NB4 (cell line): ENCODE data around the gene HSPA12A.

Experiments used
- DNase-seq: peaks from one replicate; pipeline ENCODE4 v3.0.0; 2010; ENCODE audit warnings: low read depth
- H3K4me3 ChIP-seq: one replicate; pipeline ENCODE4 v1.5.1; 2011; ENCODE audit warnings: mild to moderate bottlenecking, low read depth, low read length, moderate library complexity
- CTCF ChIP-seq: IDR thresholded peaks from one replicate; pipeline ENCODE4 v1.5.1; 2012; ENCODE audit warnings: low read depth, low read length
- MAX ChIP-seq: IDR thresholded peaks from 2 replicates; pipeline ENCODE4 v1.6.1; 2011; ENCODE audit warnings: low read depth, low read length
- MYC ChIP-seq: IDR thresholded peaks from 2 replicates; pipeline ENCODE4 v1.6.1; 2011; ENCODE audit warnings: low read depth, low read length
- POLR2A ChIP-seq: IDR thresholded peaks from 2 replicates; pipeline ENCODE4 v1.6.1; 2011; ENCODE audit warnings: mild to moderate bottlenecking; ENCODE audit not compliant: insufficient read length; ENCODE audit errors: extremely low read depth

The HSPA12A gene

DNA sequence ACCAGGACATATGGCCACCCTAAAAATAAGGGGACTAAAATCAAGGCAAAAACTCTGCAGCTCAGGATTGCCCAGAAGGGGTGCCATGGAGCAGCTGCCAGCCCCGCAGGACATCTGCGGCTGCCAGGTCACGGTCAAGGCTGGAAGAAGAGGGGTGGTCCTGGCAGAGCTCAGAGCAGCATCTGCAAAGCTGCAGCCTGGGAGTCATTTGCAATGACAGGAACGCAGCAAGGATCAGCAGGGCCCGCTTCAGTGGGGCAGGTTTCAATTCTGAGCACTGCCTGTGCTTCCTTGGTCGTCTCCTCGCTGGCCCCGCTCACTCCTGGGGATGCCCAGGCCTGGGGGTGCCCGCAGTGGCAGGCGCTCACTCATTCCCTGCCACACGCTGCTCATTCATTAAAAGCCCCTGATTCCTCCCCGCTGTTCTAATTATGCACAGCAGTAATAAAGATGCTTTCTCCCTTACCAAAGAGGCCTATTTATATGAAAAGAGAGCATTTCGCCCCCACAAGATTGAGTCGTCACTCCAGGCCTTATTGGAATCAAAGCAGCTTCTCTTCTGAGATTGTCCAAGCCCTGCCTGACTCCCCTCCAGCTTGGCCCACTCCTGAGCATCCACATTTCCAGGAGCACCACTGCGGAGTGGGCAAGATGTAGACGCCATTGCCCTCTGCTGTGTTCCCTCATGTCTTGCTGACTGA is 4.6 kb downstream of the HSPA12A start:
- TF ChIP-seq CTCF (no peak), MYC (no peak), POLR2A (no peak), MAX (no peak)
- DNase-seq, result no peak
- H3K4me3 ChIP-seq, result no peak overlapping the region

- no peak for DNase-seq
- TF ChIP-seq POLR2A (no peak), MYC (no peak), MAX (no peak), CTCF (no peak)
- H3K4me3 ChIP-seq, result no peak overlapping the region
Measured at GRCh38 chr10:116733566-116733965, 8.8 kb downstream of the HSPA12A start.

DNA sequence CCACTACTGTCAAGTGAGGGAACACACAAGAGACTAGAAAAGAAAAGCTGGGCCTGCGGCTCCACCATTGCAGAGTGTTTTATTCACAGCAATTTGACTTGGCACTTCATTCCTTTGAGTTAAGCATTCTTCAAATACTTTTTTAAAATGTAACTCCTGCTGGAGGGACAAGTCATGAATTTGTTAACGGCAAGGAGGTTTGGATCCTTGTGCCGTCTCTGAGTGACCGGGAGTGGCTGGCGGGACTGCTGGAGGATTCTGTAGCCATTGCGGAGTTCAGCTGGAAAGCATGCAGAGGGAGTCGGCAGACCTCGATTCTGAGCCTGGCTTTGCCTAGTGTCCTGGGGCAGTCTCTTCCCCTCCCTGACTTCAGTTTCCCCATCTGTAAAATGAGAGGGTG is 9.8 kb downstream of the HSPA12A start:
- no peak for DNase-seq
- no peak overlapping the region for H3K4me3 ChIP-seq
- no peak for TF ChIP-seq MYC

DNA sequence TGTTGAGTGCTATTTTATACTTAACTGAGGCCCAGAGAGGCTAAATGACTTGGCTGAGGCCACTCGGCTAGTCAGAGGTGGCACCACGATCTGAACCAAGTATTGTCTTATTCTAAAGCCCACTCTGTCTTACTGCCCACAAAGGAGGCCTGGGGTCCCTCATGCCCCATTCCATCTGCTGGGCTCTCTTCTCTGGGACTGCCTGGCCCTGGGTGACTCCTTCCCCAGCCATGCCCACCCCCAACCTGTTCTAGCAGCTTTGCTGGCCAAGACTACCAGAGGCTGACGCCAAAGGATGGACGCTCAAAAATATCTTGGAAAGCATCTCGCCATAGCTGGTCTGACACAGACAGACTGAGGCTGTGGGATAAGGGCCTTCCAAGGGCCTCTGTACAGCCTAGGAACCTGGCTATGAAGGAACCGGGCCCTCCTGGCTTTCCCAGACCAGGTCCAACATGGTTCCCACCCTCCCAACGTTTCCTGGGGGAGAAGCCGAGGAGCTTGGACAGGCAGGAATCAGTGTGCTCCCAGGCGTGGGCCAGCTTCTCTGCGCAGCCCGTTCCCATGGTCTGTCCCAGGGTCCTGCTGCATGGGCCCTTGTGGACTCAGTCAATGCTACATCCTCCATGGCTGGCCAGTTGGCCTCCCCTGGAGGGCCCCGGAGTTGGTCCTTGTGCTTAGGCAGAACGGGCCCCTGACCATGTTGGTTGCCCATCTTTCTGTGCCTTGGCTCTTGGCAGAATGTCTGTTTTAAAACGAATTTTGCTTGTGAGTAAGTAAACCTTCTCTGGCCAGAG is 11.7 kb downstream of the HSPA12A start:
- DNase-seq, result no peak
- H3K4me3 ChIP-seq, result no peak overlapping the region
- TF ChIP-seq MYC (no peak), CTCF (no peak), MAX (no peak), POLR2A (no peak)

GRCh38 chr10:116729243-116729642 is 13.1 kb downstream of the HSPA12A start:
- DNase-seq, result no peak
- no peak overlapping the region for H3K4me3 ChIP-seq
- TF ChIP-seq MAX (no peak), CTCF (no peak), POLR2A (no peak), MYC (no peak)

GRCh38 chr10:116728526-116729096 is 13.8 kb downstream of the HSPA12A start:
- no peak for TF ChIP-seq MYC
- no peak for TF ChIP-seq POLR2A
- no peak for TF ChIP-seq CTCF
- TF ChIP-seq MAX, result no peak
- no peak for DNase-seq

More at GRCh38 chr10:116728526-116729096, 13.8 kb downstream of the HSPA12A start:
- no peak overlapping the region for H3K4me3 ChIP-seq
